Gastrocnemius medialis (tissue), 4 donors: ENCODE results near the gene NETO1. TPM values are rescaled to one million over a fixed set of nuclear protein-coding genes. Genes with fewer than 3 reads are reported as not detected.

Experiments used
- ATAC-seq, 2 donors: fragments of 150-250 bp; one replicate each; pipeline ENCODE4 v1.9.1; 2016
- DNase-seq, 2 donors: peaks; one replicate each; pipeline ENCODE4 v3.0.0-alpha.2; 2019
- H3K27ac ChIP-seq, 4 donors: fragments of 200-600 bp; sonication (generic); 1 replicate in 1 of 4; 2 replicates in 3 of 4; pipeline ENCODE4 v1.5.1; 2016 to 2018; ENCODE audit warnings: mild to moderate bottlenecking in 2 of 4, moderate library complexity in 1 of 4
- H3K27me3 ChIP-seq, 3 donors: fragments of 200-600 bp; sonication (generic) in 2 of 3; 1 replicate in 1 of 3; 2 replicates in 2 of 3; pipeline versions ENCODE4 v1.5.1 to v1.6.0; 2016 to 2019; ENCODE audit warnings: mild to moderate bottlenecking in 1 of 3, moderate library complexity in 1 of 3
- H3K36me3 ChIP-seq, 2 donors: fragments of 200-600 bp; sonication (generic) in 1 of 2; one replicate each; pipeline ENCODE4 v1.5.1; 2017 to 2018
- H3K4me1 ChIP-seq, 2 donors: fragments of 200-600 bp; sonication (generic) in 1 of 2; one replicate each; pipeline ENCODE4 v1.5.1; 2016 to 2017; ENCODE audit warnings: mild to moderate bottlenecking in 2 of 2
- H3K4me3 ChIP-seq, 4 donors: fragments of 200-600 bp; sonication (generic) in 3 of 4; 1 replicate in 1 of 4; 2 replicates in 3 of 4; pipeline ENCODE4 v1.5.1; 2016 to 2019; ENCODE audit warnings: mild to moderate bottlenecking in 2 of 4
- H3K9me3 ChIP-seq, 3 donors: fragments of 200-600 bp; sonication (generic) in 2 of 3; 1 replicate in 1 of 3; 2 replicates in 2 of 3; pipeline ENCODE4 v1.5.1; 2016 to 2019
- POLR2A ChIP-seq, 2 donors: fragments of 450-650 bp; IDR thresholded peaks; one replicate each; pipeline ENCODE4 v1.6.1; 2017; ENCODE audit warnings: antibody characterized with exemption in 2 of 2, mild to moderate bottlenecking in 2 of 2, moderate library complexity in 2 of 2
- in situ Hi-C, 4 donors: fragments of 200-750 bp; cut with MboI; loops; one replicate each; pipeline versions ENCODE4 v1.15.0 to v1.8.0; 2017; ENCODE audit warnings: low sequenced_read_pairs in 4 of 4
- intact Hi-C: fragments of 100-400 bp; cut with DNase I; formaldehyde crosslinking; loops from one replicate; pipeline ENCODE4 v1.15.1; 2023; ENCODE audit warnings: low total_unique reads
- total RNA-seq, 4 donors: library from RNA; depleted of rRNA; stranded (reverse); fragments of >200 nt; gene quantifications; one replicate each; pipeline versions ENCODE4 v1.1.0 to v1.2.3, GENCODE V29; 2016
- TF ChIP-seq, protein P1 (sequence below), 5 experiments: fragments of 450-650 bp in 3 of 5; fragments of 200-600 bp in 2 of 5; sonication (generic) in 2 of 5; IDR thresholded peaks in 4 of 5; conservative IDR thresholded peaks in 1 of 5; 1 replicate in 4 of 5; 2 replicates in 1 of 5; pipeline ENCODE4 v1.5.1; 2016 to 2019; ENCODE audit warnings: antibody characterized with exemption in 5 of 5, mild to moderate bottlenecking in 3 of 5, moderate library complexity in 3 of 5

The NETO1 gene
- total RNA-seq, 4 donors from 2014 or later, result not detected

DNA sequence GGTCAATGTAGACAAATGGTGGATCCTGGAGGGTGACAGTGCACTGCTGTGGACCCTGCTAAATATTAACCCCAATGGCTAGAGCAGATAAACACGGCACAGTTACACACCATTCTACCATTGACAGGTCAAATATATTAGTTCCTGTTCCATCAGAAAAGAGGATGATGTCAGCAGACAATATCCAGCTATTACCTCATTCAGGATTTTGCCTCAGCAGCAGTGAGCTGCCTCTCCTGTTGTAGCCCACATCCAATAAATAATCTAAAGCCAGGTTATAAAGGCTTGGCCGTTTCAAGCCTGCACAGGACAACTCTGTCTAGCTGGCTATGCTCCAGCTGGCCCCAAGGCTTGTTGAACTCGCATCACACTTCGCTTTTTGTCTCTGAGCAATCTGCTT, 31.6 kb upstream of the NETO1 start:
- ATAC-seq (no peak), DNase-seq (no peak)
- intact Hi-C loops, result no loop called here
- Histone ChIP-seq H3K36me3 (no peaks in the 10 kb centered on the region), H3K9me3 (no peaks in the 10 kb centered on the region), H3K4me3 (no peak overlapping the region), H3K4me1 (no peaks in the 10 kb centered on the region), H3K27me3 (no peaks in the 10 kb centered on the region), H3K27ac (no peak overlapping the region)
- no peak for TF ChIP-seq POLR2A (IDR thresholded peaks at IDR 0.05)
- TF ChIP-seq, protein P1, sequence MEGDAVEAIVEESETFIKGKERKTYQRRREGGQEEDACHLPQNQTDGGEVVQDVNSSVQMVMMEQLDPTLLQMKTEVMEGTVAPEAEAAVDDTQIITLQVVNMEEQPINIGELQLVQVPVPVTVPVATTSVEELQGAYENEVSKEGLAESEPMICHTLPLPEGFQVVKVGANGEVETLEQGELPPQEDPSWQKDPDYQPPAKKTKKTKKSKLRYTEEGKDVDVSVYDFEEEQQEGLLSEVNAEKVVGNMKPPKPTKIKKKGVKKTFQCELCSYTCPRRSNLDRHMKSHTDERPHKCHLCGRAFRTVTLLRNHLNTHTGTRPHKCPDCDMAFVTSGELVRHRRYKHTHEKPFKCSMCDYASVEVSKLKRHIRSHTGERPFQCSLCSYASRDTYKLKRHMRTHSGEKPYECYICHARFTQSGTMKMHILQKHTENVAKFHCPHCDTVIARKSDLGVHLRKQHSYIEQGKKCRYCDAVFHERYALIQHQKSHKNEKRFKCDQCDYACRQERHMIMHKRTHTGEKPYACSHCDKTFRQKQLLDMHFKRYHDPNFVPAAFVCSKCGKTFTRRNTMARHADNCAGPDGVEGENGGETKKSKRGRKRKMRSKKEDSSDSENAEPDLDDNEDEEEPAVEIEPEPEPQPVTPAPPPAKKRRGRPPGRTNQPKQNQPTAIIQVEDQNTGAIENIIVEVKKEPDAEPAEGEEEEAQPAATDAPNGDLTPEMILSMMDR (IDR thresholded peaks at IDR 0.05 in 4 of 5, conservative IDR thresholded peaks at IDR 0.05 in 1 of 5), result no peak
- in situ Hi-C loops, result no loop called here

DNA sequence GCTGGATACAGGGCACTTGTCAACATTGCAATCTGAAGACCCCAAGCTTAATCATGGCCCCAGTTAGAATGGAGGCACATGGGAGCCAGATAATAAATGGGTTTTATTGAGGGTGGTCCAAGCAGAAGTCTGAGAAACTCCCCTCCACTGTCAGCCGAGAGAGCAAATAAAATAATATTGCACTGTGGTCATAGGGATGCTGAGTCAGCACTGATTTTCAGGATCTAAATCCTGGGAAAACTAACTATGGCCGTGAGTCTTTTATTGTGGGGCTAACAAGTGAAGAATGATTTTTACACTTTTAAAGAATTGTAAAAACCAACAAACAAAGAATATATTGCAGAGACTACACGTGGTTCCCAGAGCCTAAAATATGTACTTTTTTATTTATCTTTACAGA, 31.1 kb upstream of the NETO1 start:
- H3K27me3 ChIP-seq, result no peaks in the 10 kb centered on the region
- no peaks in the 10 kb centered on the region for H3K4me1 ChIP-seq
- H3K36me3 ChIP-seq, result no peaks in the 10 kb centered on the region
- no peaks in the 10 kb centered on the region for H3K9me3 ChIP-seq
- in situ Hi-C loops, result no loop called here
- H3K27ac ChIP-seq, result no peak overlapping the region
- ATAC-seq (no peak), DNase-seq (no peak)
- no peak for TF ChIP-seq POLR2A (IDR thresholded peaks at IDR 0.05)
- TF ChIP-seq, protein P1 (IDR thresholded peaks at IDR 0.05 in 4 of 5, conservative IDR thresholded peaks at IDR 0.05 in 1 of 5), result no peak
- no peak overlapping the region for H3K4me3 ChIP-seq
- intact Hi-C loops, result no loop called here

DNA sequence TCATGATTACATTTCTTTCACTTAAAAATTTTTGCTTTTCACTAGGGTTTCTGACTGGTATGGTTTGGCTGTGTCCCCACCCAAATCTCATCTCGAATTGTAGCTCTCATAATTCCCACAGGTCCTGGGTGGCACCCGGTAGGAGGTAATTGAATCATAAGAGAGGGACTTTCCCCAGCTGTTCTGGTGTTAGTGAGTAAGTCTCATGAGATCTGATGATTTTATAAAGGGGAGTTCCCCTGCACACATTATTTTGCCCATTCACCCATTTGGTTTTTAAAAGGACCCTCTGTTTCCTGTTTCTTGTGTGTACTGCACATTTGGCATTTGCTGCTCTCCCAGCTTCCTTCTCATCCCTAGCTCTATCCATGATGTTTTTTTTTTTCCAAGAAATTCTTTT, 27.8 kb upstream of the NETO1 start:
- no peaks in the 10 kb centered on the region for H3K9me3 ChIP-seq
- no peaks in the 10 kb centered on the region for H3K36me3 ChIP-seq
- no peaks in the 10 kb centered on the region for H3K4me1 ChIP-seq
- no peak for ATAC-seq
- H3K4me3 ChIP-seq, result no peak overlapping the region
- no peak for DNase-seq
- H3K27ac ChIP-seq, result no peak overlapping the region
- H3K27me3 ChIP-seq, result no peaks in the 10 kb centered on the region
- in situ Hi-C loops, result no loop called here
- TF ChIP-seq, protein P1 (IDR thresholded peaks at IDR 0.05 in 4 of 5, conservative IDR thresholded peaks at IDR 0.05 in 1 of 5), result no peak
- no peak for TF ChIP-seq POLR2A (IDR thresholded peaks at IDR 0.05)
- intact Hi-C loops, result no loop called here

DNA sequence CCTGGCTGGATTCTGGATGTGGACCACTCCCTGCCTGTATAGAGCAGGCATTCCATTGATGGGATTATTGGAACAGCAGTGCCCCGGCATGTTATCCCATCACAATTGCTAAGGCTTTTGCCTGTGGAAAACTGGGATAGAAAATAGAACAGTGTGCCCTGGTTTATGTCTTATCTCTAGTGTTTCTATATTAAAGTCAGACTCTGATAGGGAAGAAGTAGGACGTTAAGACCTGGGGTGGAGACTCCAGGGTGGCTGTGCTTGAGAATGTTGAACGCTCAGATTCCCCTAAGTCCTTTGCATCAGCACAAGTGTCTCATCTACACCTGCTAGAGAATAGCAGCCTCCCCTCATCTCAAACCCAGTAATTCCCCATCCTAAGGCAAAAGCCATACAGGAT, 10.8 kb upstream of the NETO1 start:
- no peak for ATAC-seq
- no peak for DNase-seq
- Histone ChIP-seq H3K27ac (no peak overlapping the region), H3K4me1 (no peaks in the 10 kb centered on the region), H3K36me3 (no peaks in the 10 kb centered on the region), H3K4me3 (no peak overlapping the region), H3K9me3 (no peaks in the 10 kb centered on the region), H3K27me3 (no peaks in the 10 kb centered on the region)
- TF ChIP-seq POLR2A (IDR thresholded peaks at IDR 0.05), result no peak
- TF ChIP-seq, protein P1 (IDR thresholded peaks at IDR 0.05 in 4 of 5, conservative IDR thresholded peaks at IDR 0.05 in 1 of 5), result no peak
- intact Hi-C loops, result no loop called here
- in situ Hi-C loops, result no loop called here

DNA sequence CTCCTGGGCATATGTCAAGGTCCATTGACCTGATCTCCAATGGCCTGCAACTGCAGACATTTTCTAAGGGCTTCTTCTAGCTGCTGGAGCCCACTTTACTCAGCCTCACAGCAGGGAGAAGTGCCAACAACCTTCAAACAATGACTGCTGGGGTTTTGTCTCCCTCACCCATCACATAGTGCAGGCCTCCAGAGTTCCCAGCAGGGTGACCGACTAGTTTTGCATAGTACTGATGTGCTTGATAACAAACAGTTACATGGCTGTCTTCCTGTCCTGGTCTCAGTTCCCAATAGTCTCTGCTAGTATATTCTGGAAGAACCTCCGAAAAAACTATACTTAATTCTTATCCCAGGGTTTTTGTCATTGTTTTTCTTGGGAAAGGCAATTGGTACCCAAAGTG, 10.4 kb upstream of the NETO1 start:
- Histone ChIP-seq H3K9me3 (no peaks in the 10 kb centered on the region), H3K27me3 (no peaks in the 10 kb centered on the region), H3K27ac (no peak overlapping the region), H3K4me1 (no peaks in the 10 kb centered on the region), H3K4me3 (no peak overlapping the region), H3K36me3 (no peaks in the 10 kb centered on the region)
- no peak for ATAC-seq
- TF ChIP-seq POLR2A (IDR thresholded peaks at IDR 0.05), result no peak
- TF ChIP-seq, protein P1 (IDR thresholded peaks at IDR 0.05 in 4 of 5, conservative IDR thresholded peaks at IDR 0.05 in 1 of 5), result no peak
- no peak for DNase-seq
- in situ Hi-C loops (no loop called here), intact Hi-C loops (no loop called here)
